HL-60 (cell line): ENCODE data around the gene PIP4K2A.

Experiments
- DNase-seq, 2 experiments: peaks; one replicate each; pipeline ENCODE4 v3.0.0-alpha.2; 2010 to 2020; ENCODE audit warnings: low read depth in 1 of 2, low spot score in 1 of 2
- H3K27ac ChIP-seq: fragments of 250-450 bp; sonication (Bioruptor Pico); replicated peaks from 2 replicates; pipeline ENCODE4 v1.5.1; 2020; ENCODE audit warnings: mild to moderate bottlenecking, moderate library complexity
- H3K27me3 ChIP-seq: fragments of 250-450 bp; sonication (Bioruptor Pico); 2 replicates; pipeline ENCODE4 v1.5.1; 2021; ENCODE audit warnings: mild to moderate bottlenecking, moderate library complexity; ENCODE audit not compliant: insufficient read depth, poor library complexity, severe bottlenecking
- H3K4me3 ChIP-seq: replicated peaks from 2 replicates; pipeline ENCODE4 v1.5.1; 2011; ENCODE audit warnings: mild to moderate bottlenecking, control low read depth, low read length; ENCODE audit not compliant: insufficient read depth
- CTCF ChIP-seq: IDR thresholded peaks from one replicate; pipeline ENCODE4 v1.5.1; 2011; ENCODE audit warnings: low read length, control low read depth, inconsistent platforms; ENCODE audit not compliant: insufficient read depth
- GABPA ChIP-seq: IDR thresholded peaks from 2 replicates; pipeline ENCODE4 v1.6.1; 2012; ENCODE audit warnings: low read depth
- POLR2AphosphoS5 ChIP-seq: IDR thresholded peaks from 2 replicates; pipeline ENCODE4 v1.6.1; 2012; ENCODE audit warnings: low read depth
- REST ChIP-seq: IDR thresholded peaks from 2 replicates; pipeline ENCODE4 v1.6.1; 2012; ENCODE audit warnings: low read depth; ENCODE audit not compliant: insufficient replicate concordance
- SPI1 ChIP-seq: IDR thresholded peaks from 2 replicates; pipeline ENCODE4 v1.6.1; 2012; ENCODE audit warnings: low read depth, mild to moderate bottlenecking, borderline replicate concordance

PIP4K2A gene

GRCh38 chr10:22637491-22637890 lies 76.9 kb downstream of the PIP4K2A start:
- no peak for DNase-seq
- TF ChIP-seq SPI1 (no peak), POLR2AphosphoS5 (no peak), GABPA (no peak), REST (no peak), CTCF (no peak)
- H3K27me3 ChIP-seq: no peaks in the 10 kb centered on the region
- H3K27ac ChIP-seq: no peak overlapping the region
- no peak overlapping the region for H3K4me3 ChIP-seq

- TF ChIP-seq GABPA (no peak), SPI1 (no peak), CTCF (no peak), POLR2AphosphoS5 (no peak), REST (no peak)
- no peak for DNase-seq
- no peaks in the 10 kb centered on the region for H3K27me3 ChIP-seq
- H3K4me3 ChIP-seq: no peak overlapping the region
- no peak overlapping the region for H3K27ac ChIP-seq
Measured at GRCh38 chr10:22635650-22636049, 78.7 kb downstream of the PIP4K2A start.

GRCh38 chr10:22634606-22635459 lies 79.5 kb downstream of the PIP4K2A start:
- no peak for DNase-seq
- no peak overlapping the region for H3K27ac ChIP-seq
- TF ChIP-seq REST (no peak), SPI1 (no peak), POLR2AphosphoS5 (no peak), CTCF (no peak)
- no peaks in the 10 kb centered on the region for H3K27me3 ChIP-seq
- no peak overlapping the region for H3K4me3 ChIP-seq
